HAP-1 (cell line): Measurements from ENCODE around the gene NUDT21.

Experiments used
- DNase-seq, 2 experiments: peaks; one replicate each; pipeline ENCODE4 v3.0.0-alpha.2; 2016 to 2020; ENCODE audit warnings: low spot score in 2 of 2
- H3K27me3 ChIP-seq: fragments of 250-450 bp; sonication (Bioruptor Pico); 2 replicates; pipeline ENCODE4 v1.5.1; 2020; ENCODE audit warnings: low read depth, mild to moderate bottlenecking, moderate library complexity
- H3K36me3 ChIP-seq: fragments of 250-450 bp; sonication (Bioruptor Pico); replicated peaks from 2 replicates; pipeline ENCODE4 v1.5.1; 2020; ENCODE audit warnings: mild to moderate bottlenecking
- H3K4me1 ChIP-seq: fragments of 250-450 bp; sonication (Bioruptor Pico); 2 replicates; pipeline ENCODE4 v1.5.1; 2020; ENCODE audit warnings: mild to moderate bottlenecking
- H3K4me3 ChIP-seq: fragments of 250-450 bp; sonication (Bioruptor Pico); 2 replicates; pipeline ENCODE4 v1.5.1; 2020; ENCODE audit warnings: mild to moderate bottlenecking, moderate library complexity
- H3K9me3 ChIP-seq: fragments of 250-450 bp; sonication (Bioruptor Pico); 2 replicates; pipeline ENCODE4 v1.5.1; 2020; ENCODE audit warnings: mild to moderate bottlenecking, moderate library complexity
- in situ Hi-C: fragments of 300-500 bp; cut with MboI; formaldehyde crosslinking; loops from 3 replicates; pipeline ENCODE4 v1.14.3; 2020; ENCODE audit warnings: low sequenced_read_pairs, inconsistent platforms, mixed read lengths

The NUDT21 gene

GRCh38 chr16:56420613-56421012 lies 30.5 kb downstream of the NUDT21 start:
- H3K4me3 ChIP-seq: no peak overlapping the region

GRCh38 chr16:56419740-56420548 lies 31.2 kb downstream of the NUDT21 start:
- DNase-seq: no peak
- Histone ChIP-seq H3K36me3 (no peaks in the 10 kb centered on the region; the same call in 1 of the 2 replicates), H3K9me3 (no peaks in the 10 kb centered on the region), H3K4me1 (peaks cover 37% of the 10 kb centered on the region), H3K27me3 (no peaks in the 10 kb centered on the region), H3K4me3 (no peak overlapping the region)
- in situ Hi-C loops: no loop called here

More at GRCh38 chr16:56420613-56421012, 30.5 kb downstream of the NUDT21 start:
- Histone ChIP-seq H3K36me3 (no peaks in the 10 kb centered on the region), H3K9me3 (no peaks in the 10 kb centered on the region), H3K4me1 (peaks cover 33% of the 10 kb centered on the region), H3K27me3 (no peaks in the 10 kb centered on the region)
- in situ Hi-C loops: no loop called here
- DNase-seq: no peak

DNA sequence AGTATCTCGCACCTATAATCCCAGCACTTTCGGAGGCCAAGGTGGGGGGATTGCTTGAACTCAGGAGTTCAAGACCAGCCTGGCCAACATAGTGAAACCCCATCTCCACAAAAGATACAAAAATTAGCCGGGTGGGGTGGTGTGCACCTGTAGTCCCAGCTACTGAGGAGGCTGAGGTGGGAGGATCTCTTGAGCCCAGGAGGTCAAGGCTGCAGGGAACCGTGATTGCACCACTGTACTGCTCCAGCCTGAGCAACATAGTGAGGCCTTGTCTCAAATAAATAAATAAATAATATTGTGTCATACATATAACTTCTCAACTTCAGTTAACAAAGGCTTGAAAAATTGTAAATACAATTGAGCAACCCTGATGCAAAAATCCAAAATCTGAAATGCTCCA lies 34.0 kb downstream of the NUDT21 start:
- in situ Hi-C loops: no loop called here
- no peak for DNase-seq

DNA sequence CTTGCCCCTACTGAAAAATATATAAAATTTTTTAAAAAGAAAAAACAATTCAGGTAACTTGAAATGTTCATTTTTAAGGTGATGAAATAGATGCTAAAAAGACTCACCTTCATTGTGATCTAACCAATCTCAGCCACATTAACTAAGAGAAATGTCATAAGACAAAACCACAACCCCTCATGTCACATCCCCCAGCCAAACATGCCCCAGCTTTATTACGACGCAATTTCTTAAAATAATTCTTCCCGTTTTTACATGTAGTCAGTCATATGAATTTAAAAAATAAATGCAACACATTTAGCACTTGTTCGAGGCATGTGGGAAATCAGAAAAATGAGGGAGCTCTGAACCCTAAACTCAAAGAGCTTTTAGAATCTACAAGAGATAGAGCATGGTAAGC lies 35.3 kb downstream of the NUDT21 start:
- in situ Hi-C loops: no loop called here

More for the DNA sequence above, 34.0 kb downstream of the NUDT21 start:
- Histone ChIP-seq H3K4me1 (peaks cover 23% of the 10 kb centered on the region), H3K27me3 (no peaks in the 10 kb centered on the region), H3K4me3 (no peak overlapping the region), H3K36me3 (peaks cover 7% of the 10 kb centered on the region), H3K9me3 (no peaks in the 10 kb centered on the region)

DNA sequence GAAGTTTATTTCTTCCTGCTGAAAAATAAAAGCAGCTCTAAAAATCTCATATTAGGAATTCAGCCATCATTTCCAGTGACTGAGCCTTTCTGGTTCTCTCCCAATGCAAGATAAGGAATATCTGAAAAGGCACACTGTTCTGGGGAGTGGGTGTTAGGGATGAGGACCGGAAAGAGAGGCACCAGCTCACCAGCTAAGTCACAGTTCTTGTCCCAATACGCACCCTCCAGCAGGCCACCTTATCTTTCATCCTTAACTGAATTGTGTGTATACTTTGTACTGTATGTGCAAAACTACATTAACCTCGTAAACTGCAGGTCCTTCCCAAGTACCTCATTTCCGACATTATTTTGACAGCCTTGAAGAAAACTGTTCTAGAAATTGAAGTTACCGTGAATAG lies 36.8 kb downstream of the NUDT21 start:
- H3K9me3 ChIP-seq: no peaks in the 10 kb centered on the region
- H3K4me1 ChIP-seq: peaks cover 7% of the 10 kb centered on the region
- H3K27me3 ChIP-seq: no peaks in the 10 kb centered on the region
- no peak for DNase-seq
- no peak overlapping the region for H3K4me3 ChIP-seq
- H3K36me3 ChIP-seq: peaks cover 13% of the 10 kb centered on the region
- in situ Hi-C loops: no loop called here

More for the DNA sequence above, 35.3 kb downstream of the NUDT21 start:
- Histone ChIP-seq H3K36me3 (peaks cover 13% of the 10 kb centered on the region), H3K4me3 (no peak overlapping the region), H3K4me1 (peaks cover 12% of the 10 kb centered on the region), H3K9me3 (no peaks in the 10 kb centered on the region), H3K27me3 (no peaks in the 10 kb centered on the region)
- DNase-seq: no peak

GRCh38 chr16:56413381-56413780 lies 37.8 kb downstream of the NUDT21 start:
- Histone ChIP-seq H3K9me3 (no peaks in the 10 kb centered on the region), H3K36me3 (peaks cover 23% of the 10 kb centered on the region), H3K27me3 (no peaks in the 10 kb centered on the region), H3K4me3 (no peak overlapping the region), H3K4me1 (peaks cover 7% of the 10 kb centered on the region)
- no peak for DNase-seq
- in situ Hi-C loops: no loop called here

DNA sequence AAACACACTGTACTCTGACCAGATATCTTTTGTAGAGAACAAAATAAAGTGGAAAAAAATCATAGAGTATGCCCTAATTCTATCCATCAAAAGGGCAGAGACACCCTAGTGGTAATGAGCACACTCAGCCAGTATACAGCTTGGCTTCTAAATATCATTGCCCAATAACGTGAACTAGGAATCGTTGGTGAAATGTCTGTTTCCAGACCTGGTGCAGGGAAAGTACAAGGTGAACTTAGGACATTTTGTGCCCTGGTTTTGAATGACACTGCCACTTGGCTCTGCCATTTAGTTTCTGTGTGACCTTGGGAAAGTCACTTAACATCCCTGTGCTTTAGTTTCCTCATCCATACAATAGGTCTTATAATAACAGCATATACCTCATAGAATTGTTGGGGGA lies 39.5 kb downstream of the NUDT21 start:
- Histone ChIP-seq H3K36me3 (peaks cover 32% of the 10 kb centered on the region), H3K4me3 (no peak overlapping the region), H3K9me3 (no peaks in the 10 kb centered on the region), H3K4me1 (peaks cover 4% of the 10 kb centered on the region), H3K27me3 (no peaks in the 10 kb centered on the region)
- in situ Hi-C loops: no loop called here
- DNase-seq: no peak

DNA sequence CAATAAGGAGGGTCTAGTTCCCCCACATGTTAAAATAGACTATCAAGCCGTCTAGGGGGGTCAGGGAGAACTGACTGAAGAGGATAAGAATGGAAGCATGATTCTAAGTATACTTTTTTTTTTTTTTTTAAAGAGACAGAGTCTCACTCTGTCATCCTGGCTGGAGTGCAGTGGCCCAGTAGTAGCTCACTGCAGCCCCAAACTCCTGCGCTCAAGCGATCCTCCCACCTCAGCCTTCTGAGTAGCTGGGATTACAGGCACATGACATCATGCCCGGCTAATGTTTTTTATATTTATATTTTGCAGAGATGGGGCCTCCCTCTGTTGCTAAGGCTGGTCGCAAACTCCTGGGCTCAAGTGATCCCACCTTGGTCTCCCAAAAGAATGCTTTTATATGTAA lies 40.0 kb downstream of the NUDT21 start:
- DNase-seq: no peak
- Histone ChIP-seq H3K4me3 (no peak overlapping the region), H3K27me3 (no peaks in the 10 kb centered on the region), H3K4me1 (peaks cover 4% of the 10 kb centered on the region), H3K9me3 (no peaks in the 10 kb centered on the region), H3K36me3 (peaks cover 32% of the 10 kb centered on the region)
- in situ Hi-C loops: no loop called here

GRCh38 chr16:56409195-56409594 lies 41.9 kb downstream of the NUDT21 start:
- H3K9me3 ChIP-seq: no peaks in the 10 kb centered on the region
- no peaks in the 10 kb centered on the region for H3K4me1 ChIP-seq
- no peaks in the 10 kb centered on the region for H3K27me3 ChIP-seq
- in situ Hi-C loops: no loop called here
- H3K36me3 ChIP-seq: peaks cover 44% of the 10 kb centered on the region
- no peak for DNase-seq
- no peak overlapping the region for H3K4me3 ChIP-seq

GRCh38 chr16:56408379-56409098 lies 42.6 kb downstream of the NUDT21 start:
- H3K9me3 ChIP-seq: no peaks in the 10 kb centered on the region
- no peak overlapping the region for H3K4me3 ChIP-seq
- H3K27me3 ChIP-seq: no peaks in the 10 kb centered on the region
- no peaks in the 10 kb centered on the region for H3K4me1 ChIP-seq
- DNase-seq: no peak
- in situ Hi-C loops: no loop called here
- H3K36me3 ChIP-seq: peaks cover 41% of the 10 kb centered on the region

- H3K4me1 ChIP-seq: no peaks in the 10 kb centered on the region
- no peak for DNase-seq
- H3K36me3 ChIP-seq: peaks cover 53% of the 10 kb centered on the region
- H3K4me3 ChIP-seq: no peak overlapping the region
- in situ Hi-C loops: no loop called here
- no peaks in the 10 kb centered on the region for H3K9me3 ChIP-seq
- no peaks in the 10 kb centered on the region for H3K27me3 ChIP-seq
These were observed 45.0 kb downstream of the NUDT21 start for GRCh38 chr16:56405977-56406672.

DNA sequence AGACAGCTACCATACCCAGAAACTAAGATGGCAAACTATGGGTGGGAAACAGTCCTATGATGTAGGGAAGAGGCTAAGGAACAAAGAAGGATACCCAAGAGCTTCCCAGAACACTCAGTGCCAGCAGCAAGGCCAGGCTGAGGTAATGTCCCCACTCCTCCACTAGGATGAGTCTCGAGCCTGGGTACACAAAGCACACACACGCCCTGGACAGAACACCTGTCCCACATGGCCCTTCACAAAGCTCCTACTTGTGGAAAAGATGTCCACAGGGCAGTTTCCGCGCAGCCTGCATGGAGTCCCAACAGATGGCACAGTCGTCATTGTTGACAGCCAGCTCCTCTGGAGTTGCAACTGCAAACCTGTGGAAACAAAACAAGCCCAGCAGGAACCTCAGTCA lies 49.6 kb downstream of the NUDT21 start:
- H3K4me3 ChIP-seq: no peak overlapping the region
- DNase-seq: peak in 1 of 2 experiments; percentile 35
- H3K9me3 ChIP-seq: no peaks in the 10 kb centered on the region
- in situ Hi-C loops: no loop called here
- peaks cover 50% of the 10 kb centered on the region for H3K36me3 ChIP-seq
- no peaks in the 10 kb centered on the region for H3K27me3 ChIP-seq
- no peaks in the 10 kb centered on the region for H3K4me1 ChIP-seq

DNA sequence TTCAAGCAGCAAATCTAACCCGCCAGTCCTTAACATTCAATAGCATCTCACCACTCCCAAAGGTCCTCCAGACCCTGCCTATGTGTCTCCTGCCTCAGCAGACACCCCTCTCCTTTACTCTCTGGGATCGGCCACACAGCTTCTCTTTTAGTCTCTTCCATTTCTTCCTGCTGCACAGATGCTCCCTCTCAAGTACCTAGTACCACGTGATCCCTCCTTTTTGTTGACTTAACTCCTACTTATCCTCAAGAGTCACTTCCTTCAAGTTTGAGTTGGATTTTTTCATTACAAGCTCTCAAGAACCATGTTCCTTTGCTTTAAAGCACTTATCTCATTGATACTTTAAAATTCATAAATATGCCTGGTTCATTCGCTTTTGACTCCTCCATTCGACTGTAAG lies 50.7 kb downstream of the NUDT21 start:
- Histone ChIP-seq H3K9me3 (no peaks in the 10 kb centered on the region), H3K4me1 (no peaks in the 10 kb centered on the region), H3K36me3 (peaks cover 49% of the 10 kb centered on the region), H3K4me3 (no peak overlapping the region), H3K27me3 (no peaks in the 10 kb centered on the region)
- in situ Hi-C loops: no loop called here
- no peak for DNase-seq

- H3K4me1 ChIP-seq: no peaks in the 10 kb centered on the region
- peaks cover 41% of the 10 kb centered on the region for H3K36me3 ChIP-seq
- H3K27me3 ChIP-seq: no peaks in the 10 kb centered on the region
- no peak overlapping the region for H3K4me3 ChIP-seq
- no peak for DNase-seq
- in situ Hi-C loops: no loop called here
- H3K9me3 ChIP-seq: no peaks in the 10 kb centered on the region
These were observed 51.6 kb downstream of the NUDT21 start for GRCh38 chr16:56399486-56399885.
